HL-60 (cell line): ENCODE results near the gene FBXL7.

ENCODE experiments used
- CTCF ChIP-seq: IDR thresholded peaks from one replicate; pipeline ENCODE4 v1.5.1; 2011; ENCODE audit warnings: low read length, control low read depth, inconsistent platforms; ENCODE audit not compliant: insufficient read depth
- POLR2AphosphoS5 ChIP-seq: IDR thresholded peaks from 2 replicates; pipeline ENCODE4 v1.6.1; 2012; ENCODE audit warnings: low read depth
- REST ChIP-seq: IDR thresholded peaks from 2 replicates; pipeline ENCODE4 v1.6.1; 2012; ENCODE audit warnings: low read depth; ENCODE audit not compliant: insufficient replicate concordance

DNA sequence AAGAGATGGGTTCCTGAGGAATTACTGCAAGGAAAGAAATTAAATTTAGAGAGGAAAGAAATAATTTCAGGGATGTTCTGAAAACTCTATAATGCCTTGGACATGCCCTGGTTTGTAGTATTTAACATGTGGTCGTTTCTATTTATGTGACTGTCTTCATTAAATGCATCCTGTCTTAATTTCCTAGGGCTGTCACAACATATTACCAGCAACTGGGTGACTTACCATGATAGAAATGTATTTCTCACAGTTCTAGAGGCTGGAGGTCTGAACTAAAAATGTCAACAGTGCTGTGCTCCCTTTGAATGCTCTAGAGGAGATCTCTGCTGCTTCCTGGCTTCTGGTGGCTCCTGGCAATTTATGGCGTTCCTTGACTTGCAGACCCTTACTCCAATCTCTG lies 287.7 kb downstream of the FBXL7 start:
- TF ChIP-seq CTCF (no peak), REST (no peak), POLR2AphosphoS5 (no peak)
